ENCODE measurements around the gene ESYT2. TPM values are rescaled to one million over a fixed set of nuclear protein-coding genes. Genes with fewer than 3 reads are reported as not detected.

Gene ESYT2
- total RNA-seq, 2 donors from 2014 or later, result 54.4 to 73.3 TPM

DNA sequence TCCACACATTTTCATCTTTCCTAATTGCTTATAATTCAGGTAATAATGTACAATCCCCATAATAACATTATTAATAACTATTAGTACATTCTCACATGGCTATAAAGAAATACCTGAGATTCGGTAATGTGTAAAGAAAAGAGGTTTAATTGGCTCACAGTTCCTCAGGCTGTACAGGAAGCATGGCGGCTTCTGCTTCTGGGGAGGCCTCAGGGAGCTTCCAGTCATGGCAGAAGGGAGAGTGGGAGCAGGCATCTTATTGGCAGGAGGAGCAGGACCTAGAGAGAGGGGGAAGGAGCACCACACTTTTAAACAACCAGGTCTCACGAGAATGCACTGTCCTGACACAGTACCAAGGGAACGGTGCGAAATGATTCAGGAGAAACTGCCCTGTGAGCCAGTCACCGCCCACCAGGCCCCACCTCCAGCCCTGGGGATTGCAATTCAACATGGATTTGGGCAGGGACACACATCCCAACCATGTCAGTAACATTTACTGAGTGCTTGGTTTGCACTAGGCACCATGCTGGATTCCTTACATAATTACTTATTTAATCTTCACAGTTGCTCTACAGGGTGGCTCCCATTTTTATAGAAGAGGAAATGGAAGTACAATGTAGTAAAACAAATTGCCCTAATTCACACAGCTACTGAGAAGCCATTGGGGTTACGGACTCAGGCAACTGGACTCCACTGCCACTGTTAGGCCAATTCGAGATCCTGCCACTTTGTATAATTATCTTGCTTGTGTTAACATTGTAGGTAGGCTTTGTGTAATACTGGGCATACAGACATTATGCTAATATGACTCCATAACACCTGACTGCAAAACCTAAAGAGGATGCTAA, 8.7 kb upstream of the ESYT2 start:
- Mint-ChIP-seq H3K27ac (no peak overlapping the region), H3K9me3 (no peaks in the 10 kb centered on the region), H3K36me3 (no peaks in the 10 kb centered on the region)
- ATAC-seq (no peak), DNase-seq (ENCODE audit: low spot score in 2 of 2) (no peak)

- Mint-ChIP-seq H3K27ac (no peak overlapping the region), H3K9me3 (no peaks in the 10 kb centered on the region), H3K36me3 (no peaks in the 10 kb centered on the region)
- DNase-seq (ENCODE audit: low spot score in 2 of 2) (no peak), ATAC-seq (no peak)
Observed at GRCh38 chr7:158836692-158837091, 7.4 kb upstream of the ESYT2 start.

- H3K9me3 Mint-ChIP-seq, result no peaks in the 10 kb centered on the region
- H3K36me3 Mint-ChIP-seq, result no peaks in the 10 kb centered on the region
- DNase-seq (ENCODE audit: low spot score in 2 of 2) (no peak), ATAC-seq (no peak)
- no peak overlapping the region for H3K27ac Mint-ChIP-seq
Observed at GRCh38 chr7:158834878-158835784, 5.8 kb upstream of the ESYT2 start.

GRCh38 chr7:158832994-158833393, 3.7 kb upstream of the ESYT2 start:
- peaks cover 2 to 3% of the 10 kb centered on the region in 2 donors for H3K36me3 Mint-ChIP-seq
- DNase-seq (ENCODE audit: low spot score in 2 of 2) (no peak), ATAC-seq (no peak)
- H3K27ac Mint-ChIP-seq, result no peak overlapping the region
- H3K9me3 Mint-ChIP-seq, result no peaks in the 10 kb centered on the region

GRCh38 chr7:158831738-158832091, 2.4 kb upstream of the ESYT2 start:
- peaks cover 11 to 13% of the 10 kb centered on the region in 2 donors for H3K36me3 Mint-ChIP-seq
- H3K27ac Mint-ChIP-seq, result no peak overlapping the region

GRCh38 chr7:158830211-158830723, 958 bp upstream of the ESYT2 start:
- Mint-ChIP-seq H3K27ac (peak overlapping the region; percentile 76 to 87), H3K9me3 (no peaks in the 10 kb centered on the region), H3K36me3 (peaks cover 11 to 13% of the 10 kb centered on the region in 2 donors)
- no peak for DNase-seq (ENCODE audit: low spot score in 2 of 2)
- ATAC-seq, result no peak

More at GRCh38 chr7:158831738-158832091, 2.4 kb upstream of the ESYT2 start:
- ATAC-seq (no peak), DNase-seq (ENCODE audit: low spot score in 2 of 2) (no peak)
- no peaks in the 10 kb centered on the region for H3K9me3 Mint-ChIP-seq

GRCh38 chr7:158829021-158829341, 328 bp downstream of the ESYT2 start:
- ATAC-seq, result peak; percentile 45 to 73
- Mint-ChIP-seq H3K27ac (peak overlapping the region; percentile 80 to 87), H3K9me3 (no peaks in the 10 kb centered on the region), H3K36me3 (peaks cover 11 to 13% of the 10 kb centered on the region in 2 donors)
- DNase-seq (ENCODE audit: low spot score in 2 of 2), result peak in 1 of 2 donors; percentile 68

GRCh38 chr7:158828133-158829020, 932 bp downstream of the ESYT2 start:
- ATAC-seq (peak in 1 of 2 donors; percentile 1), DNase-seq (ENCODE audit: low spot score in 2 of 2) (peak in 1 of 2 donors; percentile 27)
- H3K36me3 Mint-ChIP-seq, result peaks cover 11 to 13% of the 10 kb centered on the region in 2 donors
- H3K9me3 Mint-ChIP-seq, result no peaks in the 10 kb centered on the region
- peak overlapping the region; percentile 87 to 96 for H3K27ac Mint-ChIP-seq

DNA sequence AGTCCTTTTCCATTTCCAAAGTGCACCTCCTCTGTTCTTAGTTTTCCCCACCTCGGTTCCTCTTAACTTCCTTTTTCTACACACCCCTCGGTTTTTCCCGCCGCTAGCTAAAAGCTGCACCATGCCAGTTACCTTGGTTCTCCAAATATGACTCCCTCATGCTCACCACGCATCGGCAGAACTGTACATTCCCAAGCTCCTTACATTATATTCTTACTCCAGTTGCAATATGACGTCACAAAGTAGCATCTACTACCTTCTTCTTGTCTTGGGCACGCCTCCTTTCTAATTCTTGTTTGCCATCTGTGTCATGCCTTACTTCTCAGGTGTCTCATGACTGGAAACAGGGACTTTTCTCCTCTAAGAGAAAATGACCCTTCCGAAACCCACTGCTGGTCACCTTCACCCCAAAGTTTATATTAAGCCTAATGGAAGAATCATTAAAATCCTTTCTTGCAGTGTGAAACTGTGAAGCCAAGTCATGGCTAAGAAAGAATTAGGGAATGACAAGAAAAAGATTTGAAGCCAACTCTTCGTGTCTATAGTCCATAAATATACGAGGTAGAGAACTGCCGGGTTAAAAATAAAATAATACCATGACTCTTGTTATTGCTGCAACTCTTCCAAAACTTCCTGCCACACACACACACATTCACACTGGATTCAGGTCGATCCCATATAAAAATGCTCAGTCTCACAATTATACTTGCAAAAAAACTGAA, 1.7 kb downstream of the ESYT2 start:
- DNase-seq (ENCODE audit: low spot score in 2 of 2) (no peak), ATAC-seq (no peak)
- Mint-ChIP-seq H3K27ac (peak overlapping the region; percentile 87 to 96), H3K36me3 (peaks cover 11 to 13% of the 10 kb centered on the region in 2 donors), H3K9me3 (no peaks in the 10 kb centered on the region)

- Mint-ChIP-seq H3K9me3 (no peaks in the 10 kb centered on the region), H3K27ac (peak overlapping the region; percentile 78 to 86), H3K36me3 (peaks cover 11 to 13% of the 10 kb centered on the region in 2 donors)
- ATAC-seq (peak in 1 of 2 donors; percentile 0), DNase-seq (ENCODE audit: low spot score in 2 of 2) (no peak)
Observed at GRCh38 chr7:158825628-158826289, 3.5 kb downstream of the ESYT2 start.

DNA sequence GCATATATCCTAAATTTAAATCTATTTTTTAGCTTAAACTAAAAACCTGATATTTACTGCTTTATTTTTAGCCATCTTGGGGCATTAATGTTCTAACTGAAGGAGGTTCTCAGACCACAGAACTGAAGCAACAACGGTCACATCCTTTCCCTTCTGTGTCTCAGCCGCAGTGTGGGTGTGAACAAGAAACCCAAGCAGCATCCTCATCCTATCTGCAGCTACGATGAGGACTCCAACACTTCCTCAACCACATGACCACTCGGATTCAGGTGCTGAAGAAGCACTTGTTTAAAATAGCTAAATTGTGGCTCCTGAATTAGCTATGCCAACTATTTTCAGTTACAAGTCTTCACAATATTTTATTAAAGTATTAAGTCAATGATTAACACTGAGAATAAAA, 5.3 kb downstream of the ESYT2 start:
- Mint-ChIP-seq H3K27ac (peak overlapping the region; percentile 69 to 82), H3K9me3 (no peaks in the 10 kb centered on the region), H3K36me3 (peaks cover 11 to 13% of the 10 kb centered on the region in 2 donors)
- ATAC-seq (peak; percentile 58 to 76), DNase-seq (ENCODE audit: low spot score in 2 of 2) (peak in 1 of 2 donors; percentile 54)

- no peak for DNase-seq (ENCODE audit: low spot score in 2 of 2)
- ATAC-seq, result peak; percentile 30 to 34
Observed at GRCh38 chr7:158821171-158822031, 7.9 kb downstream of the ESYT2 start.

DNA sequence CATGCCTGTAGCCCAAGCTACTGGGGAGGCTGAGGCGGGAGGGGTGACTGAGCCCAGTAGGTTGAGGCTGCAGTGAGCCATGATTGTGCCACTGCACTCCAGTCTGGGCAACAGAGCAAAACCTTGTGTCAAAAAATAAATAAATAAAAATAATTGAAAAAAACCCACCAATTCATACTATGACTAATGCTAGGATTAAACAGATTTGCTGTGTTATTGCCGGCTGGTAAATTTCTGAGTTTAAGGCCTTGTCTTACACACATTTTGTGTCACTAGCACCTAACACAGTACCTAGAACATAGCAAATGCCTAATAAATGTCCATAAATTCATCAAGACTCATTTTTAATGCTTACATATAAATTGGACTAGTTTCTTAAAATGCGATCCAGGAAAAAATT, 8.7 kb downstream of the ESYT2 start:
- no peak for DNase-seq (ENCODE audit: low spot score in 2 of 2)
- Mint-ChIP-seq H3K27ac (peak overlapping the region; percentile 96 to 100), H3K9me3 (no peaks in the 10 kb centered on the region), H3K36me3 (peaks cover 0 to 2% of the 10 kb centered on the region in 2 donors)
- no peak for ATAC-seq

More at GRCh38 chr7:158821171-158822031, 7.9 kb downstream of the ESYT2 start:
- H3K36me3 Mint-ChIP-seq, result no peaks in the 10 kb centered on the region
- no peaks in the 10 kb centered on the region for H3K9me3 Mint-ChIP-seq
- H3K27ac Mint-ChIP-seq, result peak overlapping the region; percentile 96 to 100

- no peak for ATAC-seq
- Mint-ChIP-seq H3K9me3 (no peaks in the 10 kb centered on the region), H3K27ac (peak overlapping the region; percentile 96 to 100), H3K36me3 (peaks cover 0 to 8% of the 10 kb centered on the region in 2 donors)
- no peak for DNase-seq (ENCODE audit: low spot score in 2 of 2)
Observed at GRCh38 chr7:158819571-158820203, 9.6 kb downstream of the ESYT2 start.

Data from activated naive CD4-positive, alpha-beta T cell treated with anti-CD3 and anti-CD28 coated beads, Interleukin-2, amount 50 U/mL, for 72 hours (primary cell).